DOHH2 (cell line): ENCODE results near the gene ADGRG7.

Source experiments
- H3F3A ChIP-seq: fragments of 200-600 bp; sonication (generic), shearing (Covaris generic); 2 replicates; pipeline ENCODE4 v1.6.0; 2016; ENCODE audit warnings: antibody characterized with exemption, mild to moderate bottlenecking; ENCODE audit not compliant: control insufficient read depth, insufficient read depth
- H3K27ac ChIP-seq: fragments of 200-600 bp; sonication (generic); 2 replicates; pipeline ENCODE4 v1.5.1; 2014; ENCODE audit warnings: low read depth, mild to moderate bottlenecking, low read length, moderate library complexity
- H3K27me3 ChIP-seq: fragments of 200-600 bp; sonication (generic); 2 replicates; pipeline ENCODE4 v1.6.1; 2014; ENCODE audit warnings: mild to moderate bottlenecking, low read length, mixed read lengths; ENCODE audit not compliant: control insufficient read depth
- H3K36me3 ChIP-seq: fragments of 200-600 bp; sonication (generic); 2 replicates; pipeline ENCODE4 v1.6.1; 2014; ENCODE audit warnings: mild to moderate bottlenecking, low read length, moderate library complexity, mixed read lengths; ENCODE audit not compliant: control insufficient read depth
- H3K4me1 ChIP-seq: fragments of 200-600 bp; sonication (generic); 2 replicates; pipeline ENCODE4 v1.6.1; 2014; ENCODE audit warnings: mild to moderate bottlenecking, low read length, mixed read lengths; ENCODE audit not compliant: control insufficient read depth
- H3K4me2 ChIP-seq: fragments of 200-600 bp; sonication (generic); 2 replicates; pipeline ENCODE4 v1.6.0; 2014; ENCODE audit warnings: mild to moderate bottlenecking, low read length, moderate library complexity
- H3K4me3 ChIP-seq: fragments of 200-600 bp; sonication (generic); 2 replicates; pipeline ENCODE4 v1.5.1; 2014; ENCODE audit warnings: mild to moderate bottlenecking, low read length, mixed read lengths
- H3K79me2 ChIP-seq: fragments of 200-600 bp; sonication (generic); 2 replicates; pipeline ENCODE4 v1.6.1; 2014; ENCODE audit warnings: mild to moderate bottlenecking, low read length, mixed read lengths; ENCODE audit not compliant: control insufficient read depth
- H3K9me2 ChIP-seq: fragments of 200-600 bp; sonication (generic); replicated peaks from 2 replicates; pipeline ENCODE4 v1.6.1; 2014; ENCODE audit warnings: mild to moderate bottlenecking, low read length, mixed read lengths; ENCODE audit not compliant: control insufficient read depth
- H3K9me3 ChIP-seq: fragments of 200-600 bp; sonication (generic); 2 replicates; pipeline ENCODE4 v1.6.1; 2014; ENCODE audit warnings: antibody characterized with exemption, low read length, mixed read lengths; ENCODE audit not compliant: control insufficient read depth, insufficient read depth
- H4K20me1 ChIP-seq: fragments of 200-600 bp; sonication (generic); 2 replicates; pipeline ENCODE4 v1.6.0; 2014; ENCODE audit warnings: low read depth, mild to moderate bottlenecking, antibody characterized with exemption, low read length, moderate library complexity; ENCODE audit not compliant: control insufficient read depth, insufficient read depth
- CTCF ChIP-seq: fragments of 200-600 bp; sonication (generic); IDR thresholded peaks from one replicate; pipeline ENCODE4 v1.5.1; 2014; ENCODE audit warnings: antibody characterized with exemption, mild to moderate bottlenecking, low read depth, low read length; ENCODE audit not compliant: poor library complexity, severe bottlenecking
- EZH2phosphoT487 ChIP-seq: fragments of 200-600 bp; sonication (generic); IDR thresholded peaks from 2 replicates; pipeline ENCODE4 v1.6.1; 2017; ENCODE audit warnings: borderline replicate concordance, mild to moderate bottlenecking, antibody characterized with exemption, low read length, moderate library complexity, mixed read lengths

The ADGRG7 gene

DNA sequence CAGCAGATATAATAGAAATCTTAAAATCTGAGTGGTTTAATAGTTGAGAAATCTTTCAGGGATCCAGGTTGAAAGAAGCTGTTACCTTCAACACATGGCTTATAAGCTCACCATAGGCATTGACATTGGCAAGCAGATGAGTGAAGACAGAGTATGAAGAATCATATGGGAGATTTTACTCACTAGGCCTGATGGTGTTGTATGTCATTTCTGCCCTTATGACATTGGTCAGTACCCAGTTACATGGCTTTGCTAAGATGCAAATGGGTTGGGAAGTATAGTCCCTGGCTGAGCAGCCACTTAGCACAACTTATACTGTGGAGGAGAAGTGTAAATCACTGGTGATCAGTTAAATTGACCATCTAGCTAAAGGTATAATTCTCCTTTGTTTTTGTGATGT, 105.8 kb downstream of the ADGRG7 start:
- H4K20me1 ChIP-seq, result peaks cover 11% of the 10 kb centered on the region; the same call in 1 of the 2 replicates
- 0 out of 2 replicates have a peak, but pooled peaks cover 3% of the 10 kb centered on the region for H3F3A ChIP-seq

DNA sequence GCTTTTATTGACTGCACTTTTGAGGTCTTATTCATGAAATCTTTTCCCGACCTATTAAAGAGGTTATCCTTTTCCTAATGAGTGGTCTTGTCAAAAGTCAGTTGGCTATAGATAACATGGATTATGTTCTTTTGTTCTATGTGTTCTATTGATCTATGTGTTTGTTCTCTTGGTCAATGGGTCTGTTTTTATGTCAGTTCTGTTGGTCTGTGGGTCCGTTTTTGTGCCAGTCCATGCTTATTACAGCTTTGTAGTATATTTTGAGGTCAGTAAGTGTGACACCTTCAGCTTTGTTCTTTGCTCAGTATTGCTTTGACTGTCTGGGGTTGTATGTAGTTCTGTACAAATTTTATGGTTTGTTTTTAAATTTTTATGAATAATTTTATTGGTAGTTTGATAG, 107.7 kb downstream of the ADGRG7 start:
- peaks cover 87% of the 10 kb centered on the region for H3K36me3 ChIP-seq
- no peak overlapping the region for H3K4me3 ChIP-seq
- no peaks in the 10 kb centered on the region for H3K9me2 ChIP-seq
- no peaks in the 10 kb centered on the region for H3K27me3 ChIP-seq
- H3K4me1 ChIP-seq, result no peaks in the 10 kb centered on the region
- H3K79me2 ChIP-seq, result peaks cover 77% of the 10 kb centered on the region
- H3F3A ChIP-seq, result no peaks in the 10 kb centered on the region
- H3K4me2 ChIP-seq, result no peak overlapping the region
- no peak overlapping the region for H3K27ac ChIP-seq
- no peaks in the 10 kb centered on the region for H3K9me3 ChIP-seq
- TF ChIP-seq EZH2phosphoT487 (no peak), CTCF (no peak)
- 0 out of 2 replicates have a peak, but pooled peaks cover 4% of the 10 kb centered on the region for H4K20me1 ChIP-seq

More for the DNA sequence above, 105.8 kb downstream of the ADGRG7 start:
- no peaks in the 10 kb centered on the region for H3K9me2 ChIP-seq
- H3K4me3 ChIP-seq, result no peak overlapping the region
- no peaks in the 10 kb centered on the region for H3K27me3 ChIP-seq
- peaks cover 12% of the 10 kb centered on the region for H3K4me1 ChIP-seq
- H3K27ac ChIP-seq, result no peak overlapping the region
- peaks cover 92% of the 10 kb centered on the region for H3K79me2 ChIP-seq
- TF ChIP-seq EZH2phosphoT487, result no peak
- no peak for TF ChIP-seq CTCF
- no peak overlapping the region for H3K4me2 ChIP-seq
- peaks cover 84% of the 10 kb centered on the region for H3K36me3 ChIP-seq
- H3K9me3 ChIP-seq, result no peaks in the 10 kb centered on the region

DNA sequence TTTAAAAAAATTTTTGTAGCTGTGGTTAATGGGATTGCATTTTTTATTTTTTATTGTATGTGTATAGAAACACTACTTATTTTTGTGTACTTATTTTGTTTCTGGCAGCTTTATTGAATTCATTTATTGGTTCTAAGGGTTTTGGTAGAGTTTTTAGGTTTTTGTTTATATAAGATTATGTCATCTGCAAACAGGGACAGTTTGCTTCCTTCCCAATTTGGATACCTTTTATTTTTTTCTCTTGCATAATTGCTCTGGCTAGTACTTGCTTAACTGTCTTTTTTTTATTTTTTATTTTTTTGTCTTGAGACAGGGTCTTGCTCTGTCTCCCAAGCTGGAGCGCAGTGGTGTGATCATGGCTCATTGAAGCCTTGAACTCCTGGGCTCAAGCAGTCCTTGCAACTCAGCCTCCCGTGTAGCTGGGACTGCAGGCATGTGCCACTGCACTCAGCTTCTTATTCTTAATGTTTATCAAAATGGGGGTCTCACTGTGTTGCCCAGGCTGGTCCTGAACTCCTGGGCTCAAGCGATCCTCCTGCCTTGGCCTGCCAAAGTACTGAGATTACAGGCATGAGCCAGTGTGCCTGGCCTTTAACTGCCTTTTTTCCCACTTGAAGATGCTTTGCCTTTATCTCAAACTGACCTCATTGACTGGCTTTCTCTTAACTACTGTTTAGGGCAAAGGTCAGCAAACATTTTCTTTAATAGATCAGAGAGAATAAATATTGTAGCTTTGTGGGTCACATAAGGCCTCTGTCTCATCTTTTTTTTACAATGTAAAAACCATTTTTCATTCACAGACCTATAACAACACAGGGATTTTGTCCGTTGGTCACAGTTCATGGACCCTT, 108.5 kb downstream of the ADGRG7 start:
- peaks cover 90% of the 10 kb centered on the region for H3K36me3 ChIP-seq
- H3K79me2 ChIP-seq, result peaks cover 69% of the 10 kb centered on the region
- H3K9me2 ChIP-seq, result no peaks in the 10 kb centered on the region
- H3F3A ChIP-seq, result no peaks in the 10 kb centered on the region
- no peaks in the 10 kb centered on the region for H3K27me3 ChIP-seq
- no peak overlapping the region for H3K4me2 ChIP-seq
- H3K4me3 ChIP-seq, result no peak overlapping the region
- no peaks in the 10 kb centered on the region for H3K9me3 ChIP-seq
- H4K20me1 ChIP-seq, result 0 out of 2 replicates have a peak, but pooled peaks cover 4% of the 10 kb centered on the region
- no peak overlapping the region for H3K27ac ChIP-seq
- no peak for TF ChIP-seq CTCF
- no peak for TF ChIP-seq EZH2phosphoT487
- H3K4me1 ChIP-seq, result no peaks in the 10 kb centered on the region
